Activated naive CD4-positive, alpha-beta T cell treated with Interleukin-2 at 50 U/mL for 16 hours (primary cell): ENCODE measurements around the gene PUS1.
"Not testable (repeated sequence)": the region's sequence is repeated elsewhere in the genome, so short reads cannot be mapped to it uniquely, and the experiment has no call there.

ENCODE experiments used
- DNase-seq: peaks from one replicate; pipeline ENCODE4 v3.0.0-alpha.2; 2020

Gene PUS1

GRCh38 chr12:131928711-131929580, at the start of gene PUS1:
PUS1 (plus strand) TSS chr12:131929276; CDS start chr12:131929723, 447 bp downstream.
- peak; percentile 94 for DNase-seq

- no peak for DNase-seq
These were observed 46.1 kb upstream of the PUS1 start for GRCh38 chr12:131882804-131883520.

GRCh38 chr12:131883521-131883900, 45.6 kb upstream of the PUS1 start:
- DNase-seq = no peak

GRCh38 chr12:131885076-131885475, 44.0 kb upstream of the PUS1 start:
- not testable (repeated sequence) for DNase-seq

- DNase-seq = no peak
These were observed 43.5 kb upstream of the PUS1 start for GRCh38 chr12:131885543-131886057.

- DNase-seq = not testable (repeated sequence)
These were observed 37.4 kb upstream of the PUS1 start for GRCh38 chr12:131891722-131892121.

GRCh38 chr12:131892711-131893604, 36.1 kb upstream of the PUS1 start:
- no peak for DNase-seq

GRCh38 chr12:131893605-131894312, 35.3 kb upstream of the PUS1 start:
- no peak for DNase-seq

GRCh38 chr12:131894313-131894860, 34.7 kb upstream of the PUS1 start, which contains the start of gene ULK1:
ULK1 (plus strand) TSS chr12:131894622; CDS start chr12:131895002, 380 bp downstream.
- peak; percentile 93 for DNase-seq

- peak; percentile 27 for DNase-seq
These were observed 34.0 kb upstream of the PUS1 start for GRCh38 chr12:131894981-131895639.

GRCh38 chr12:131895640-131896079, 33.4 kb upstream of the PUS1 start:
- no peak for DNase-seq

- peak; percentile 74 for DNase-seq
These were observed 32.8 kb upstream of the PUS1 start for GRCh38 chr12:131896080-131896810.

- DNase-seq = no peak
These were observed 32.2 kb upstream of the PUS1 start for GRCh38 chr12:131896811-131897270.

- no peak for DNase-seq
These were observed 31.8 kb upstream of the PUS1 start for GRCh38 chr12:131897276-131897675.

- no peak for DNase-seq
These were observed 31.2 kb upstream of the PUS1 start for GRCh38 chr12:131897875-131898274.

GRCh38 chr12:131900397-131900796, 28.7 kb upstream of the PUS1 start:
- no peak for DNase-seq

GRCh38 chr12:131901431-131902331, 27.4 kb upstream of the PUS1 start:
- no peak for DNase-seq

GRCh38 chr12:131902332-131903241, 26.5 kb upstream of the PUS1 start:
- no peak for DNase-seq
